ENCODE data around the gene CLVS2.
A peak's percentile ranks its signal among the peaks of the same experiment; 100 is the strongest.

CLVS2 gene

DNA sequence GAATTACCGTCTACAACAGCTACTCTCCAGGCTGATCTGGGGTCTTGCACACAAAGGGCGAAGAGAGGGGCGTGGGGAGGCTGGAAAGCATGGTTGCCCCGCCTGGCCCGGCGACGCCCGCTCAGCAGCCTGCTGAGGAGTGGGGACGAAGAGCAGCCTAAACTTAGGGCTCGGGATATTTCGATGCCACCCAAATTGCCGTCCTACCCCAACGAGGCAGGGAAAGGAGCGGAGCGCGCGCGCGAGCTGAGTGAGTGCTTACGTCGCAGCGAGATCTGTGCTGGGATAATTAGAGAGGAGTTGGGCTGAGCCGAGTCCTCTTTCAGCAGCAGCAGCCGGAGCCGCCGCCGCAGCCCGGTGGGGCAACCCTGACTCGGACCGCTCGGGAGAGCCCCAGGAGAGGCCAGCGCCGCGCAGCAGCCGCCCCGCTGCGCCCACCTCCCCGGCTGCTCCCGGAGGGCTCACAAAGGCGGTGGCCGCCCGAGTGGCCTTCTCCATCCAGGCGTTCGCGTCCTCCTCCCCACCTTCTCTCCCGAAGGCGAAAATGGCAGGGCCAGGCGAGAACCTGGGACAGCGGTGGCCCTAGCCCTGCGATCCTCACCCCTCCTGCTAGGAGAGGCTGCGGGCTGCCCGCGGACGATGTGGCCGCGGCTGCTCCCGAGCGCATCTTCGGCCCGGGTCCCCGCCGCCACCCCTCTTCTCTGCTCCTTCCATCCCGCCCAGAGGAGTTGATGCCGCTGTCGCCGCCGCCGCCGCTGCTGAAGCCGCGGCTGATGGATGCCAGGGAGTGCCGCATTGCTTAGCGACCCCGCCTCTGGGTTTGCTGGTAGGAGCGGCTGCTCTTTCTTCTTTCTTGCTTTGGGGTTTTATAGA is at the start of gene CLVS2:
Gene CLVS2 (plus strand): TSS at position 315 of the 873 bp plus-strand sequence. CDS start 1,543 bp downstream, outside the sequence.
- in situ Hi-C loops (cut with HindIII; ENCODE audit: low pct_ligation_motif_present, low pct_unique_long_range_greater_than_20kb, low sequenced_read_pairs): no loop called here
- no peak for DNase-seq

DNA sequence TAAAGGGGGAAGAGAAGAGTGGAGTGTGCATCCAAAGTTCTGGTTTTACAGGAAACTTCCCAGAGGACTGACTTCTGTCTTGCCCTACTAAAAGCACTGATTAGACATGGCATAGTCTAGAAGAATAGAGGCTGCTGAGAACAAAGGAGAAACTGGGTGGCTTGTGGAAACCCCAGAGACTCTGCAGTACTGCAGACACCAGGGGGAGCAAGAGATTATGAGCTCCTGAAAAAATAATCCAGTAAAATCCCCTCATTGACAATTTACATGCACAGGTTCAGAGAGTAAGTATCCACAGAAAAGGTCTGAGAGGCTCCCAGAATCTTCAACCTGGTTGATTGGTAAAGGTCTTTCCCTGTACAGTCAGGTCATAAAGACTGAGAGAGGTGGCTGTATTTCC is 48.7 kb upstream of the CLVS2 start:
- in situ Hi-C loops (cut with HindIII; ENCODE audit: low pct_ligation_motif_present, low pct_unique_long_range_greater_than_20kb, low sequenced_read_pairs): no loop called here
- peak; percentile 2 for DNase-seq

- no peak for DNase-seq
- in situ Hi-C loops (cut with HindIII; ENCODE audit: low pct_ligation_motif_present, low pct_unique_long_range_greater_than_20kb, low sequenced_read_pairs): no loop called here
Measured at GRCh38 chr6:122953766-122954165, 42.3 kb upstream of the CLVS2 start.

GRCh38 chr6:122956376-122956775 is 39.7 kb upstream of the CLVS2 start:
- in situ Hi-C loops (cut with HindIII; ENCODE audit: low pct_ligation_motif_present, low pct_unique_long_range_greater_than_20kb, low sequenced_read_pairs): no loop called here
- DNase-seq: no peak

- in situ Hi-C loops (cut with HindIII; ENCODE audit: low pct_ligation_motif_present, low pct_unique_long_range_greater_than_20kb, low sequenced_read_pairs): no loop called here
Measured at GRCh38 chr6:122962000-122962624, 33.9 kb upstream of the CLVS2 start.

GRCh38 chr6:122969999-122970533 is 26.0 kb upstream of the CLVS2 start:
- in situ Hi-C loops (cut with HindIII; ENCODE audit: low pct_ligation_motif_present, low pct_unique_long_range_greater_than_20kb, low sequenced_read_pairs): no loop called here
- DNase-seq: no peak

More at GRCh38 chr6:122962000-122962624, 33.9 kb upstream of the CLVS2 start:
- DNase-seq: no peak

GRCh38 chr6:122977180-122977579 is 18.9 kb upstream of the CLVS2 start:
- in situ Hi-C loops (cut with HindIII; ENCODE audit: low pct_ligation_motif_present, low pct_unique_long_range_greater_than_20kb, low sequenced_read_pairs): no loop called here

GRCh38 chr6:122984393-122984792 is 11.6 kb upstream of the CLVS2 start:
- in situ Hi-C loops (cut with HindIII; ENCODE audit: low pct_ligation_motif_present, low pct_unique_long_range_greater_than_20kb, low sequenced_read_pairs): no loop called here
- DNase-seq: no peak

More at GRCh38 chr6:122977180-122977579, 18.9 kb upstream of the CLVS2 start:
- no peak for DNase-seq

GRCh38 chr6:122994256-122994655 is 1.8 kb upstream of the CLVS2 start:
- DNase-seq: no peak
- in situ Hi-C loops (cut with HindIII; ENCODE audit: low pct_ligation_motif_present, low pct_unique_long_range_greater_than_20kb, low sequenced_read_pairs): no loop called here

- in situ Hi-C loops (cut with HindIII; ENCODE audit: low pct_ligation_motif_present, low pct_unique_long_range_greater_than_20kb, low sequenced_read_pairs): no loop called here
Measured at GRCh38 chr6:122996794-122997505, 915 bp downstream of the CLVS2 start.

GRCh38 chr6:122997541-122998150 is 1.6 kb downstream of the CLVS2 start:
- no peak for DNase-seq
- in situ Hi-C loops (cut with HindIII; ENCODE audit: low pct_ligation_motif_present, low pct_unique_long_range_greater_than_20kb, low sequenced_read_pairs): no loop called here

More at GRCh38 chr6:122996794-122997505, 915 bp downstream of the CLVS2 start:
- DNase-seq: no peak

DNA sequence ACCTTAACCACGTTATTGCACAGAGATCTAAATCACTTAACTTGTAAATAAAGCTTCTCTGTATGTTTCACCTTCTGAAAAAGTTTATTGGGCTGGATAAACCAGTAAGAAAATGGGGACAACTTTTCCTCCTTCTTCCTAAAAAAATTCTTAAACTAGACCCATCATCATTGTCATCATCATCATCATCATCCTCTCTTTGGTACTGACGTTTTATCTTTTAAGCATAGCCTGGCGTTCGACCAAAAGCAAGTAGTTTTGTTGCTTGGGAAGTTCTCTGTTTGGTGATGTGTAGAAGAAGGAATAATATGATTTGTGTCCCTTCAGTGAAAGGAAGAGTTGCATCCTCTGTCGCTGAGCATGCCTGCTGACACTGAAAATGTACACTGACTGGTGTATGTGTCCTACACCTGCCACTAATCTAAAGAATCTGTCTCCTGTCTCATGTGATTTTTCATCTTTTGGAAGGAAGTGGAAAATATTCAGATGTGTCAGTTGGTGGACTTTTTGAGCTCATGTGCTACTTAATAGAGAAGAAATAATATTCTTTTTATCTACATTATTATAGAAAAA is 2.5 kb downstream of the CLVS2 start:
- no peak for DNase-seq
- in situ Hi-C loops (cut with HindIII; ENCODE audit: low pct_ligation_motif_present, low pct_unique_long_range_greater_than_20kb, low sequenced_read_pairs): no loop called here

DNA sequence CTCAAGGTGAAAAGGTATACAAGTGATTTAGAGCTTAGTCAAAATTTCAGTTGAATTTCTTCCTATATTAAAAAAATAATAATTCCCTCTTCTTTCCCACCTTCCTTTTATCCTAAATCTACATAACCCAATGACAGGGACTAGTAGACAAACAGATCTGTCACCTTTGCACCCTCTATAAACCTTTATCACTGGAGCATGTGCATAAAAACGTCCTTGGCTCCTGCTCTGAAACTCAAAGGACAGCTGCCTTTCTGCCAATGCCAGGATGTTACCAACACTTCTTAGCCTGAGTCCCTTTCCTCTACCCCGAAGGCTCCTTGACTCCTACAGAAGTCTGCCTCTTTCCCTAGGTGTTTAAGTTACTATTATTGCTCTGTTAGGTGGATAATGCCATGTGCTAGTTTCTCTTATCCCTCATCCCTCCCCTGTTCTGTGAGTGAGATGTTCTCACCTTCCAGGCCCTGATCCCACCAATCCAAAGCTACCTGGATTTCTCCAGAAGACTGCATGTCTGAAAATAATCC is 4.3 kb downstream of the CLVS2 start:
- no peak for DNase-seq
- in situ Hi-C loops (cut with HindIII; ENCODE audit: low pct_ligation_motif_present, low pct_unique_long_range_greater_than_20kb, low sequenced_read_pairs): no loop called here

GRCh38 chr6:123001540-123001939 is 5.5 kb downstream of the CLVS2 start:
- in situ Hi-C loops (cut with HindIII; ENCODE audit: low pct_ligation_motif_present, low pct_unique_long_range_greater_than_20kb, low sequenced_read_pairs): no loop called here
- no peak for DNase-seq

- DNase-seq: no peak
- in situ Hi-C loops (cut with HindIII; ENCODE audit: low pct_ligation_motif_present, low pct_unique_long_range_greater_than_20kb, low sequenced_read_pairs): no loop called here
Measured at GRCh38 chr6:123007885-123008284, 11.8 kb downstream of the CLVS2 start.

DNA sequence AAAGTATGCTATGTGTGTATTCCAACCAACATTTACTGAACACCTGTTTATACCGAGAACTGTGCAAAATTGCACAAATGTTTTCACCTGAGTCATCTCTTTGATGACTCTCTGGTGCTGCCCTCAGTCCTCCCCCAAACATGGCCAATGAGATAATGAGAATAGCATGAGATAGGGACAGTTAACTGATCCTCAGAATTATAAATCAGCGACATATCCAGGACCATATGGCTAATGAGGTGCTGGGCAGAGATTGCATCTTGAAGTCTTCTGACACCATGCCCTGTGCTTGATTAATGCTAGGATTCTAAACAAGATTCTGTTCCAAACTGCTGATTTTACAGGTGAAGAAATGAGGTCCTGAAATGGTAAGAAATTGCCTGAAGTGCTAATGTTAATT is 13.0 kb downstream of the CLVS2 start:
- DNase-seq: no peak
- in situ Hi-C loops (cut with HindIII; ENCODE audit: low pct_ligation_motif_present, low pct_unique_long_range_greater_than_20kb, low sequenced_read_pairs): no loop called here

- no peak for DNase-seq
- in situ Hi-C loops (cut with HindIII; ENCODE audit: low pct_ligation_motif_present, low pct_unique_long_range_greater_than_20kb, low sequenced_read_pairs): no loop called here
Measured at GRCh38 chr6:123014835-123015234, 18.8 kb downstream of the CLVS2 start.

Data from ACHN (cell line).